GM23248 (cell line): ENCODE data around the gene SH3BGRL2. TPM values are rescaled to one million over a fixed set of nuclear protein-coding genes. Genes with fewer than 3 reads are reported as not detected.

Experiments used
- DNase-seq: peaks from one replicate; pipeline ENCODE4 v3.0.0-alpha.2; 2015
- H2AFZ ChIP-seq: fragments of 200-600 bp; sonication (generic); 2 replicates; pipeline ENCODE4 v1.6.1; 2016; ENCODE audit warnings: antibody characterized with exemption
- H3F3A ChIP-seq: fragments of 200-600 bp; sonication (generic); 2 replicates; pipeline ENCODE4 v1.6.1; 2016; ENCODE audit warnings: mild to moderate bottlenecking, antibody characterized with exemption, mixed run types; ENCODE audit not compliant: insufficient read depth
- H3K27ac ChIP-seq: fragments of 200-600 bp; sonication (generic); 2 replicates; pipeline ENCODE4 v1.5.1; 2016; ENCODE audit warnings: mild to moderate bottlenecking
- H3K27me3 ChIP-seq: fragments of 200-600 bp; sonication (generic); replicated peaks from 2 replicates; pipeline ENCODE4 v1.6.1; 2016; ENCODE audit warnings: mild to moderate bottlenecking; ENCODE audit not compliant: insufficient read depth
- H3K36me3 ChIP-seq: fragments of 200-600 bp; sonication (generic); 2 replicates; pipeline ENCODE4 v1.6.1; 2016; ENCODE audit warnings: low read depth, mild to moderate bottlenecking
- H3K4me1 ChIP-seq: fragments of 200-600 bp; sonication (generic); 2 replicates; pipeline ENCODE4 v1.6.1; 2016; ENCODE audit warnings: mild to moderate bottlenecking; ENCODE audit not compliant: insufficient read depth
- H3K4me2 ChIP-seq: fragments of 200-600 bp; sonication (generic); one replicate; pipeline ENCODE4 v1.6.1; 2016; ENCODE audit warnings: mild to moderate bottlenecking; ENCODE audit not compliant: unreplicated experiment
- H3K4me3 ChIP-seq: fragments of 200-600 bp; sonication (generic); 2 replicates; pipeline ENCODE4 v1.5.1; 2016; ENCODE audit warnings: mild to moderate bottlenecking
- H3K79me2 ChIP-seq: fragments of 200-600 bp; sonication (generic); 2 replicates; pipeline ENCODE4 v1.6.1; 2016; ENCODE audit warnings: mild to moderate bottlenecking; ENCODE audit not compliant: insufficient read depth
- H3K9ac ChIP-seq: fragments of 200-600 bp; sonication (generic); 2 replicates; pipeline ENCODE4 v1.6.1; 2016; ENCODE audit warnings: mild to moderate bottlenecking
- H3K9me2 ChIP-seq: fragments of 200-600 bp; sonication (generic); 2 replicates; pipeline ENCODE4 v1.6.1; 2016; ENCODE audit warnings: mixed run types, mild to moderate bottlenecking, moderate library complexity; ENCODE audit not compliant: insufficient read depth
- H3K9me3 ChIP-seq: fragments of 200-600 bp; sonication (generic); one replicate; pipeline ENCODE4 v1.6.1; 2017; ENCODE audit warnings: low read depth
- H4K20me1 ChIP-seq: fragments of 200-600 bp; sonication (generic); 2 replicates; pipeline ENCODE4 v1.6.0; 2016; ENCODE audit not compliant: insufficient read depth
- EZH2 ChIP-seq: fragments of 200-600 bp; sonication (generic); IDR thresholded peaks from 2 replicates; pipeline ENCODE4 v1.6.1; 2018; ENCODE audit warnings: antibody characterized with exemption, mild to moderate bottlenecking; ENCODE audit not compliant: insufficient read depth, poor library complexity, severe bottlenecking
- EZH2phosphoT487 ChIP-seq: fragments of 200-600 bp; sonication (generic); IDR thresholded peaks from 2 replicates; pipeline ENCODE4 v1.6.1; 2018; ENCODE audit warnings: antibody characterized with exemption, moderate library complexity, mild to moderate bottlenecking, low read depth; ENCODE audit not compliant: insufficient read depth
- WGBS, 2 experiments: methylation state at CpG; one replicate each; pipeline ENCODE4 v1.1.6; 2015 to 2017; ENCODE audit warnings: low lambda C conversion rate in 2 of 2, low coverage in 1 of 2; ENCODE audit errors: missing lambda C conversion rate in 2 of 2; 5-methylcytosine and 5-hydroxymethylcytosine counted together
- in situ Hi-C: fragments of 300-500 bp; cut with MboI; formaldehyde crosslinking; loops from 2 replicates; pipeline ENCODE4 v1.15.0; 2020
- polyA plus RNA-seq: library from polyadenylated mRNA; unstranded; fragments of >200 nt; fragmentation: Nextera tagmentation; extraction: Ambion mirVana; gene quantifications from 2 replicates; pipeline ENCODE4 v1.2.1, GENCODE V29; 2016
- total RNA-seq: library from RNA; depleted of rRNA; stranded (reverse); fragments of >200 nt; shearing (Covaris generic); gene quantifications from 2 replicates; pipeline ENCODE4 v1.2.3, GENCODE V29; 2014

Gene SH3BGRL2
- total and polyA plus RNA-seq, 2 experiments from 2014 or later = 1.1 to 2.2 TPM

DNA sequence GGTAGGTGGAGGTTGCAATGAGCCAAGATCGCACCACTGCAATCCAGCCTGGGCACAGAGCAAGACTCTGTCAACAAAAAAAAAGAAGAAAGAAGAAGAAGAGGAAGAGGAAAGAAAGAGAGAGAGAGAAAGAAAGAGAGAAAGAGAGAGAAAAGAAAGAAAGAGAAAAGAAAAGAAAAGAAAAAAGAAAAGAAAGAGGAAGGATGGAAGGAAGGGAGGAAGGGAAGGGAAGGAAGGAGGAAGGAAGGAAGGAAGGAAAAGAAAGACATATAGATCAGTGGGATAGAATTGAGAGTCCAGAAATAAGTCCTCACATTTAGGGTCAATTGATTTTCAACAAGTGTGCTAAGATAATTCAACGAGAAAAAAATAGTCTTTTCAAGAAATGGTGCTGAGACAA is 34.0 kb upstream of the SH3BGRL2 start:
- Histone ChIP-seq H3K27me3 (no peaks in the 10 kb centered on the region), H3K4me3 (no peak overlapping the region), H2AFZ (no peak overlapping the region), H3K4me2 (no peak overlapping the region), H3K27ac (no peak overlapping the region), H3K79me2 (no peaks in the 10 kb centered on the region), H3K4me1 (peaks cover 7% of the 10 kb centered on the region; the same call in 1 of the 2 replicates), H3F3A (no peaks in the 10 kb centered on the region; the same call in 1 of the 2 replicates), H4K20me1 (no peaks in the 10 kb centered on the region), H3K9me3 (no peaks in the 10 kb centered on the region), H3K9ac (no peak overlapping the region), H3K36me3 (no peaks in the 10 kb centered on the region), H3K9me2 (no peaks in the 10 kb centered on the region)
- in situ Hi-C loops = no loop called here
- 95 to 100% methylated on average over 2 of the region's 2 CpGs for WGBS, 2 experiments
- TF ChIP-seq EZH2 (no peak), EZH2phosphoT487 (no peak)
- no peak for DNase-seq

DNA sequence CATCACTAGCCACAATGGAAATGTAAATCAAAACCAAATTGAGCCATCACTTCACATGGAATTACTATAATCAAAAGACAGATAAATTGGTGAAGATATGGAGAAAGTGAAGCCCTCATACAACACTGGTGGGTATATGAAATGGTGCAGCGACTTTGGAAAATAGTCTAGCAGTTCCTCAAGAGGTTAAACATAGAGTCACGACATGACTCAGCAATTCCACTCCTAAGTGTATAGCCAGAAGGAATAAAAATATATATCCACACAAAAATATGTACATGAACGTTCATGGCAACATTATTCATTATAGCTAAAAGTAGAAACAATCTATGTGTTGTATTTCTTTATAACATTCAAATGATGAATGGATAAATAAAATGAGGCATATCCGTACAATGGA is 33.1 kb upstream of the SH3BGRL2 start:
- Histone ChIP-seq H3K4me1 (peaks cover 7% of the 10 kb centered on the region; the same call in 1 of the 2 replicates), H3K4me2 (no peak overlapping the region), H3K9me2 (no peaks in the 10 kb centered on the region), H3K27ac (no peak overlapping the region), H3K9ac (no peak overlapping the region), H2AFZ (no peak overlapping the region), H3F3A (no peaks in the 10 kb centered on the region; the same call in 1 of the 2 replicates), H4K20me1 (no peaks in the 10 kb centered on the region), H3K27me3 (no peaks in the 10 kb centered on the region), H3K9me3 (no peaks in the 10 kb centered on the region), H3K4me3 (no peak overlapping the region), H3K79me2 (no peaks in the 10 kb centered on the region), H3K36me3 (no peaks in the 10 kb centered on the region)
- in situ Hi-C loops = no loop called here
- 78 to 82% methylated on average over 4 of the region's 4 CpGs for WGBS, 2 experiments
- DNase-seq = no peak
- no peak for TF ChIP-seq EZH2
- TF ChIP-seq EZH2phosphoT487 = no peak

DNA sequence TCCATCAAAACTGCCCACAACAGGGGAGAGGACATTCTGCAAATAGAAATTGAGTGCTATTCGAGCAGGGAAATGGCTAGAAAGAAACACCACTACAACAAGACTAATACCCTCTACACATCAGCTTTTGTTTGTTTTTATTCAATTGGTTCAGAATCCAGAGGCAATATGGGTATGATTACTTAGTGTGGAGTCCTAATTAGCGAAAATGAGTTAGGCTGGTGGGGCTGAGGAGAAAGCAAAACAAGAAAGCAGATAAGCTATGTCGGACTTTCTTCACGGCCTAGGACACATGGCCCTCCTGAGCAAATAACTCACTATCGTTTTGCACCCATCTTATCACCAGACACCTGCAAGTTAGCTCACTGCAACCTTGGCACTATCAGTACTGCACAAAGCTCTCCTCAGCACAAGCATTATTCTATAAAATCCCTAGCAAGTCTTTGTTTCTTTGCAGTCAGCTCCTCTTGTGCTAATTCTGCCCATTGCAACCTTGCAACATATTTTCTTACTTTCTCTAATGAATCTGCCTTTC is 31.3 kb upstream of the SH3BGRL2 start:
- Histone ChIP-seq H3K4me2 (no peak overlapping the region), H3K27ac (no peak overlapping the region), H4K20me1 (no peaks in the 10 kb centered on the region), H3F3A (no peaks in the 10 kb centered on the region; the same call in 1 of the 2 replicates), H3K27me3 (no peaks in the 10 kb centered on the region), H3K4me1 (peaks cover 7% of the 10 kb centered on the region; the same call in 1 of the 2 replicates), H3K9me2 (no peaks in the 10 kb centered on the region), H2AFZ (no peak overlapping the region), H3K4me3 (no peak overlapping the region), H3K9ac (no peak overlapping the region), H3K9me3 (no peaks in the 10 kb centered on the region), H3K79me2 (no peaks in the 10 kb centered on the region), H3K36me3 (no peaks in the 10 kb centered on the region)
- WGBS, 2 experiments = 88 to 89% methylated on average over 5 of the region's 5 CpGs
- TF ChIP-seq EZH2phosphoT487 = no peak
- TF ChIP-seq EZH2 = no peak
- in situ Hi-C loops = no loop called here
- no peak for DNase-seq

DNA sequence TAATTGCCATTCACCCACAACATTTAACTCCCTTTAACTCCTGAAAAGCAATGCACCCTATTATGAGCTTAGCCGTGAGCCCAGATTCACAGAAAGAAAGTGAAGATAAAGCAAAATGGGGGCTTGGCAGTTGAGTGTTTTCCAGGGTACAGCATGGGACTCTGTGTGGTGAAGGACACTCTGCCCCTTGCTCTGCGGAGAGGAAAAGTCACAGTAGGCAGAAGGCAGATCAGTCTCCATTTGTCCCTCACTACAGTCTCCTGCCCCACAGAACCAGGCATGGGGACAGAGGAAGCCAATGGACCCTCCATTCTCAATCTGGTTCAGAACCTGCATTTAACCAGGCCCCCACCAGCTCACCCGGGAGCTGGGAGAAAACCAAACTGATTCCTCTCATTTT is 30.8 kb upstream of the SH3BGRL2 start:
- no peak overlapping the region for H3K9ac ChIP-seq
- H3K27ac ChIP-seq = no peak overlapping the region
- no peak overlapping the region for H2AFZ ChIP-seq
- no peaks in the 10 kb centered on the region for H3K79me2 ChIP-seq
- no peaks in the 10 kb centered on the region for H3K9me2 ChIP-seq
- H3K4me1 ChIP-seq = peaks cover 7% of the 10 kb centered on the region; the same call in 1 of the 2 replicates
- no peaks in the 10 kb centered on the region for H4K20me1 ChIP-seq
- no peak for DNase-seq
- H3K4me3 ChIP-seq = no peak overlapping the region
- in situ Hi-C loops = no loop called here
- H3K4me2 ChIP-seq = no peak overlapping the region
- no peaks in the 10 kb centered on the region for H3K36me3 ChIP-seq
- no peaks in the 10 kb centered on the region; the same call in 1 of the 2 replicates for H3F3A ChIP-seq
- no peak for TF ChIP-seq EZH2phosphoT487
- no peak for TF ChIP-seq EZH2
- H3K27me3 ChIP-seq = no peaks in the 10 kb centered on the region
- no peaks in the 10 kb centered on the region for H3K9me3 ChIP-seq
- WGBS, 2 experiments = 93 to 99% methylated on average over 3 of the region's 3 CpGs
